ENCODE measurements around the gene EPAS1. TPM values are rescaled to one million over a fixed set of nuclear protein-coding genes. Genes with fewer than 3 reads are reported as not detected.

EPAS1 gene
- total RNA-seq, 1 donor from 2014 or later: 0.15 TPM

DNA sequence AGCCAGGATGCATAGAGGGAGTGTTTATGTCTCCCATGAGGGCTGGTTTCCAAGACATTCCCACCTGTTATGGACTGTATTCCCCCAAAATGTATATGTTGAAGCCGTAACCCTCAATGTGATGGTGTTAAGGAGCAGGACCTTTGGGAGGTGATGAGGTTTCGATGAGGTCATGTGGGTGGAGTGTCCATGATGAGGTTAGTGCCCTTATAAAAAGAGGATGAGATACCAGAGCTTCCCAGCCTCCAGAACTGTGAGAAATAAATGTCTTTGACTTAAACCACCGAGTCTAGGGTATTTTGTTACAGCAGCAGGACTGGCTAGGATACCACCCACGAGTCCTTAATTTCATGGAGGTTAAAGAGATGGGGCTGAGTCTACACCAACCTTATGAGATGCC is 22.6 kb upstream of the EPAS1 start:
- Histone ChIP-seq H3K27me3 (no peaks in the 10 kb centered on the region), H3K9ac (no peak overlapping the region), H3K36me3 (no peaks in the 10 kb centered on the region), H3K27ac (no peak overlapping the region), H2AFZ (replicated peaks) (no peak overlapping the region), H3K4me3 (no peak overlapping the region), H3K4me2 (no peak overlapping the region), H3K79me2 (ENCODE audit: low read depth) (no peaks in the 10 kb centered on the region), H3K9me3 (ENCODE audit: low read depth) (no peaks in the 10 kb centered on the region), H3K4me1 (no peaks in the 10 kb centered on the region), H4K20me1 (ENCODE audit: low read depth) (no peaks in the 10 kb centered on the region), H3F3A (ENCODE audit: low read depth) (no peaks in the 10 kb centered on the region)
- no peaks in the 10 kb centered on the region for H3K9me3 Mint-ChIP-seq
- H3K27ac Mint-ChIP-seq: no peak overlapping the region
- H3K27me3 Mint-ChIP-seq (ENCODE audit: insufficient read depth, low read depth): peaks cover 6% of the 10 kb centered on the region
- peaks cover 7% of the 10 kb centered on the region for H3K4me1 Mint-ChIP-seq
- TF ChIP-seq, protein P1, sequence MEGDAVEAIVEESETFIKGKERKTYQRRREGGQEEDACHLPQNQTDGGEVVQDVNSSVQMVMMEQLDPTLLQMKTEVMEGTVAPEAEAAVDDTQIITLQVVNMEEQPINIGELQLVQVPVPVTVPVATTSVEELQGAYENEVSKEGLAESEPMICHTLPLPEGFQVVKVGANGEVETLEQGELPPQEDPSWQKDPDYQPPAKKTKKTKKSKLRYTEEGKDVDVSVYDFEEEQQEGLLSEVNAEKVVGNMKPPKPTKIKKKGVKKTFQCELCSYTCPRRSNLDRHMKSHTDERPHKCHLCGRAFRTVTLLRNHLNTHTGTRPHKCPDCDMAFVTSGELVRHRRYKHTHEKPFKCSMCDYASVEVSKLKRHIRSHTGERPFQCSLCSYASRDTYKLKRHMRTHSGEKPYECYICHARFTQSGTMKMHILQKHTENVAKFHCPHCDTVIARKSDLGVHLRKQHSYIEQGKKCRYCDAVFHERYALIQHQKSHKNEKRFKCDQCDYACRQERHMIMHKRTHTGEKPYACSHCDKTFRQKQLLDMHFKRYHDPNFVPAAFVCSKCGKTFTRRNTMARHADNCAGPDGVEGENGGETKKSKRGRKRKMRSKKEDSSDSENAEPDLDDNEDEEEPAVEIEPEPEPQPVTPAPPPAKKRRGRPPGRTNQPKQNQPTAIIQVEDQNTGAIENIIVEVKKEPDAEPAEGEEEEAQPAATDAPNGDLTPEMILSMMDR (IDR thresholded peaks at IDR 0.05): no peak
- no peak for TF ChIP-seq EZH2 (IDR thresholded peaks at IDR 0.05)
- TF ChIP-seq EZH2phosphoT487 (IDR thresholded peaks at IDR 0.05): no peak
- DNase-seq (ENCODE audit: low spot score): no peak
- H3K4me3 Mint-ChIP-seq: no peak overlapping the region
- no peaks in the 10 kb centered on the region for H3K36me3 Mint-ChIP-seq

DNA sequence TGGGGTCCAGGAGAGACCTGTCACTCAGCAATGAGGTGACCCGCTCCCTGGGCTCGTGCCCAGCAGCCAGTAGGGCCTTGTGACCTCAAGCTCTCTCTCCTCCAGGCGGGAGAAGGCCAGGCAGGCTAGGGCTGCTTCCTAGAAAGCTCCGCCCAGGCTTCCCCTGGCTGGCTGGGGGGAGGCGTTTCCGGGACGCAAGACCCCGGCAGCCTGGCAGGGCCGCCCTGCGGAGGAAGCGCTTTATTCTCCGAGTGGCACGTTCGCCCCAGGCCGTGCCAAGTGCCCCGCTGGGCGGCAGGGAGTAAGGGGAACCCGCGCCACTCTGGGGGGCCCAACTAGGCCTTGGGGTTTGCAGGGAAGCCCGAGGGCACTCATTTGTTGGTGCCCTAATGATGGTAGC is 21.2 kb upstream of the EPAS1 start:
- H3K27me3 Mint-ChIP-seq (ENCODE audit: insufficient read depth, low read depth): peaks cover 6% of the 10 kb centered on the region
- Histone ChIP-seq H3K36me3 (no peaks in the 10 kb centered on the region), H4K20me1 (ENCODE audit: low read depth) (no peaks in the 10 kb centered on the region), H3K4me3 (no peak overlapping the region), H3K79me2 (ENCODE audit: low read depth) (no peaks in the 10 kb centered on the region), H3K9me3 (ENCODE audit: low read depth) (no peaks in the 10 kb centered on the region), H3K27ac (no peak overlapping the region), H3K4me1 (no peaks in the 10 kb centered on the region), H3K4me2 (no peak overlapping the region), H2AFZ (replicated peaks) (peak overlapping the region; percentile 60), H3F3A (ENCODE audit: low read depth) (no peaks in the 10 kb centered on the region), H3K27me3 (no peaks in the 10 kb centered on the region), H3K9ac (no peak overlapping the region)
- no peak for TF ChIP-seq EZH2 (IDR thresholded peaks at IDR 0.05)
- no peak for TF ChIP-seq EZH2phosphoT487 (IDR thresholded peaks at IDR 0.05)
- TF ChIP-seq, protein P1 (IDR thresholded peaks at IDR 0.05): no peak
- peak; percentile 33 for DNase-seq (ENCODE audit: low spot score)
- H3K4me1 Mint-ChIP-seq: peaks cover 5% of the 10 kb centered on the region
- H3K9me3 Mint-ChIP-seq: no peaks in the 10 kb centered on the region
- no peaks in the 10 kb centered on the region for H3K36me3 Mint-ChIP-seq
- H3K27ac Mint-ChIP-seq: no peak overlapping the region
- H3K4me3 Mint-ChIP-seq: no peak overlapping the region

DNA sequence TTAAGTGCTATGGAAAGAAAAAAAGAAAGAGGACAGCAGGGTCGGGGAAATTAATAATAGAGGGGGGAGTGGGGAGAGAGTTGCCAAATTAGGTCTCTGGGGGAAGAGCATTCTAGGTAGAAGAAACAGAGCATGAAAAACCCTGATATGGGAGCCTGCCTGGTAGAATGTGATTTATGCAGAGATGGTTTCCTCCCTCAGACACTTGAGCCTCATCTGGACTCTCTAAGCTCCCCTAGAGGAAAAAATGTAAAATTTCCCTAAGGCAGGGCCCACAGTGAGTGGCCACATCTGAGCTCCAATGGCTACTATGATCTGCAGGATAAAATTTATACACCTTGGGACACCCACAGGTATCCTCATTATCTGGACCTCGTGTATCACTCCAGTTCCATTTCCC is 20.6 kb upstream of the EPAS1 start:
- Histone ChIP-seq H3K36me3 (no peaks in the 10 kb centered on the region), H3F3A (ENCODE audit: low read depth) (no peaks in the 10 kb centered on the region), H3K4me3 (no peak overlapping the region), H3K9me3 (ENCODE audit: low read depth) (no peaks in the 10 kb centered on the region), H3K4me2 (no peak overlapping the region), H3K79me2 (ENCODE audit: low read depth) (no peaks in the 10 kb centered on the region), H3K9ac (no peak overlapping the region), H2AFZ (replicated peaks) (no peak overlapping the region), H3K27ac (no peak overlapping the region), H3K4me1 (no peaks in the 10 kb centered on the region), H4K20me1 (ENCODE audit: low read depth) (no peaks in the 10 kb centered on the region), H3K27me3 (no peaks in the 10 kb centered on the region)
- Mint-ChIP-seq H3K27ac (no peak overlapping the region), H3K4me1 (no peaks in the 10 kb centered on the region), H3K27me3 (ENCODE audit: insufficient read depth, low read depth) (peaks cover 5% of the 10 kb centered on the region), H3K9me3 (no peaks in the 10 kb centered on the region), H3K4me3 (no peak overlapping the region), H3K36me3 (no peaks in the 10 kb centered on the region)
- no peak for DNase-seq (ENCODE audit: low spot score)
- no peak for TF ChIP-seq EZH2phosphoT487 (IDR thresholded peaks at IDR 0.05)
- TF ChIP-seq, protein P1 (IDR thresholded peaks at IDR 0.05): peak; percentile 12
- no peak for TF ChIP-seq EZH2 (IDR thresholded peaks at IDR 0.05)
